ENCODE measurements around the gene GON7.

GON7 gene

GRCh38 chr14:93156693-93157369, 50.0 kb downstream of the GON7 start:
- DNase-seq = no peak

DNA sequence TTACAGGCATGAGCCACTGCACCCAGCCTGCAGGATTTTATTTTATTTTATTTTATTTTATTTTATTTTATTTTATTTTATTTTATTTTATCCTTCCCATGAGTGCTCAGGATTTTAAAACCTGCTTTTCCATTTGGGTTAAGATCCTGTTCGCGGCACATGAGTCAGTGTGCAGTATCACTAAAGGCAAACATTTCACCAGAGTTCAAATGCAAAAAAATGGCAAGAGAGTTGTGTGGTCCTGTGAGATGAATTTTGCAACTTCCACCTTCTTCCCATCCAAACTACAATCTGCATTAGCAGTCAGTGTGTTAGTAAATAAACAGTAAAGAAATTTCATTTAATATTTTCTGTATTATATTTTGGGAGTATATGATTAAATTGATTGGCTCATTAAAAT, 51.2 kb downstream of the GON7 start:
- DNase-seq = no peak

DNA sequence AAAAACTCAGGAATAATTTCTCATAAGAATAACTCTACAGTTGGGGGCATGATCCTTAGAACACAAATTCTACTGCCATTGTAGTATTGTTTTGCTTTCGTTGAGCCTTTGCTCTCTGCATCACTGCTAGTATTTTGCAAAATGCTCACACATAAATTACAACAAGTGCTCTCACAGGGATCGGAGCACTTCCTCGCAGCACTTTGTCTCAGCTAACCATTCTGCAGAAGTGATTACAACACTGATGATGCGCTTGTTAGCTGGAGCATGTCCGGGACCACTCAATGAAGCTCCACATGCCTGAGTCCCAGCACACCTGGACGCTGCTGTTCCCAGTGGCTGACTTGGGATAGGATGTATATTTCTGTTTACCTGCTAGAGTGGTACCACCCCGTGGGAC, 53.7 kb downstream of the GON7 start:
- DNase-seq = no peak
